Sigmoid colon (tissue), 4 donors: ENCODE measurements around the gene CCNH.

ENCODE experiments used
- EP300 ChIP-seq, 4 donors: sonication (generic); formaldehyde crosslinking; IDR thresholded peaks; one replicate each; pipeline ENCODE4 v1.6.1; 2017; ENCODE audit warnings: antibody characterized with exemption in 4 of 4
- POLR2A ChIP-seq, 2 donors: fragments of 450-650 bp; IDR thresholded peaks; one replicate each; pipeline ENCODE4 v1.6.1; 2016; ENCODE audit warnings: antibody characterized with exemption in 2 of 2, mild to moderate bottlenecking in 2 of 2, moderate library complexity in 2 of 2
- POLR2AphosphoS5 ChIP-seq, 4 donors: sonication (generic); formaldehyde crosslinking; IDR thresholded peaks; one replicate each; pipeline ENCODE4 v1.6.1; 2017; ENCODE audit warnings: antibody characterized with exemption in 4 of 4
- TF ChIP-seq, protein P1 (sequence below), 4 experiments: fragments of 450-650 bp in 3 of 4; fragments of 200-600 bp in 1 of 4; IDR thresholded peaks; one replicate each; pipeline ENCODE4 v1.5.1; 2016 to 2019; ENCODE audit warnings: antibody characterized with exemption in 4 of 4, mild to moderate bottlenecking in 3 of 4, moderate library complexity in 2 of 4

DNA sequence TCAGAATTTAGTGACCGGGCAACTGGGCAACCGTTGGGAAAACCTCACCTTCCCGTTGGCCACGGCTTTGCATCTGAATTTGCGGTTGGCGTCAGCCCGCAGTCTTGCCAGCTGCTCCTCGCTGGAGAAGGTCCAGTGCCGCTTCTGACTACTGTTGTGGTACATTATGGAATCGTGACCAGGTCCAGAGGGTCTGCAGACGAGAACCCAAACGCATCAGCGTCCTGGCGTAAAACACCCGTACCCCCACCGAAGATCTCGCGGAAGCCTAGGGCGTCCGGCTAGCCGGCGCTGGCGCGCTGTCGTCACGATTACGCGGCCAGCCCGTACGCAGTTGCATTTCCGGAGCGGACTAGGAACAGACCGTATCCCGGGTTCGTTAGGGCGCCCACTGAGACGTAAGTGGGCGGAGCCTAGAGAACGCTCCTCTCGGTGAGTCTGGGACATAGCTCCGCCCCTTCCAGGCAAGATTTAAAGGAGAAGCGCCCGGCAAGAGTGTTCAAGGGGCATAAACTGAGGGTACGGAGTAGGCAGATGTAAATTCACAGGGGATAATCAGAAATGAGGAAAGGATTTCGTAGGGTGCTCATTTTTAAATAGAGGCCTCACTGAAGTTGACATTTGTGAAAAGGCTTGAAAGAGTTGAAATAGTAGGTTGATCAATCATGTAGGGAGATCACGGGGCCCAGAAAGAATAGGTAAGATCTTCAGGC is at the start of gene CCNH:
- TF ChIP-seq, protein P1, sequence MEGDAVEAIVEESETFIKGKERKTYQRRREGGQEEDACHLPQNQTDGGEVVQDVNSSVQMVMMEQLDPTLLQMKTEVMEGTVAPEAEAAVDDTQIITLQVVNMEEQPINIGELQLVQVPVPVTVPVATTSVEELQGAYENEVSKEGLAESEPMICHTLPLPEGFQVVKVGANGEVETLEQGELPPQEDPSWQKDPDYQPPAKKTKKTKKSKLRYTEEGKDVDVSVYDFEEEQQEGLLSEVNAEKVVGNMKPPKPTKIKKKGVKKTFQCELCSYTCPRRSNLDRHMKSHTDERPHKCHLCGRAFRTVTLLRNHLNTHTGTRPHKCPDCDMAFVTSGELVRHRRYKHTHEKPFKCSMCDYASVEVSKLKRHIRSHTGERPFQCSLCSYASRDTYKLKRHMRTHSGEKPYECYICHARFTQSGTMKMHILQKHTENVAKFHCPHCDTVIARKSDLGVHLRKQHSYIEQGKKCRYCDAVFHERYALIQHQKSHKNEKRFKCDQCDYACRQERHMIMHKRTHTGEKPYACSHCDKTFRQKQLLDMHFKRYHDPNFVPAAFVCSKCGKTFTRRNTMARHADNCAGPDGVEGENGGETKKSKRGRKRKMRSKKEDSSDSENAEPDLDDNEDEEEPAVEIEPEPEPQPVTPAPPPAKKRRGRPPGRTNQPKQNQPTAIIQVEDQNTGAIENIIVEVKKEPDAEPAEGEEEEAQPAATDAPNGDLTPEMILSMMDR (IDR thresholded peaks at IDR 0.05), result no peak
- TF ChIP-seq POLR2A (IDR thresholded peaks at IDR 0.05) (peak; percentile 91 to 95), POLR2AphosphoS5 (IDR thresholded peaks at IDR 0.05) (peak; percentile 98 to 99 (median 99)), EP300 (IDR thresholded peaks at IDR 0.05) (peak; percentile 64 to 97 (median 85))
